Effector CD8-positive, alpha-beta T cell (primary cell): ENCODE measurements around the gene ZNF593.

ENCODE experiments used
- DNase-seq: peaks from one replicate; lab custom pipeline; 2025; lab: John Stamatoyannopoulos, UW

The ZNF593 gene

DNA sequence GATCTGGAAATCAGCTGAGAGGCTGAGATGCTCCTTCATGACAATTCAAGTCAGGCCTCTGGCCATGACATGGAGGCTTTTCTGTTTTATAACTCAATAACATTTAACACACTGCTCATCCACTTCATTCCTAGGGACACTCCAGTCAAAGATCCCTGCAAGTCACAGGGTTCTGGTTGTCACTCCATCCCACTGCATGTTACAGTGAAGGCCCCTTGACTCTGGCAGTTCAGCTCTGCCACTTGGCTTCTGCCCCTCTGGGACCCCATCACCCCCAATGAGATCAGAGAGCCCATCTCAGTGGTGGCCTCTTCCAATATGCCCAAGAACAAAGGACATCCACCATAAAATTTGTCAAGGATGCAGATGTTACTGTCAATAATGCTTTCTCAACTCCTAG, 20.8 kb upstream of the ZNF593 start:
- DNase-seq: no peak

GRCh38 chr1:26153966-26154532, 15.7 kb upstream of the ZNF593 start:
- no peak for DNase-seq

GRCh38 chr1:26154750-26155149, 15.0 kb upstream of the ZNF593 start:
- DNase-seq: no peak

DNA sequence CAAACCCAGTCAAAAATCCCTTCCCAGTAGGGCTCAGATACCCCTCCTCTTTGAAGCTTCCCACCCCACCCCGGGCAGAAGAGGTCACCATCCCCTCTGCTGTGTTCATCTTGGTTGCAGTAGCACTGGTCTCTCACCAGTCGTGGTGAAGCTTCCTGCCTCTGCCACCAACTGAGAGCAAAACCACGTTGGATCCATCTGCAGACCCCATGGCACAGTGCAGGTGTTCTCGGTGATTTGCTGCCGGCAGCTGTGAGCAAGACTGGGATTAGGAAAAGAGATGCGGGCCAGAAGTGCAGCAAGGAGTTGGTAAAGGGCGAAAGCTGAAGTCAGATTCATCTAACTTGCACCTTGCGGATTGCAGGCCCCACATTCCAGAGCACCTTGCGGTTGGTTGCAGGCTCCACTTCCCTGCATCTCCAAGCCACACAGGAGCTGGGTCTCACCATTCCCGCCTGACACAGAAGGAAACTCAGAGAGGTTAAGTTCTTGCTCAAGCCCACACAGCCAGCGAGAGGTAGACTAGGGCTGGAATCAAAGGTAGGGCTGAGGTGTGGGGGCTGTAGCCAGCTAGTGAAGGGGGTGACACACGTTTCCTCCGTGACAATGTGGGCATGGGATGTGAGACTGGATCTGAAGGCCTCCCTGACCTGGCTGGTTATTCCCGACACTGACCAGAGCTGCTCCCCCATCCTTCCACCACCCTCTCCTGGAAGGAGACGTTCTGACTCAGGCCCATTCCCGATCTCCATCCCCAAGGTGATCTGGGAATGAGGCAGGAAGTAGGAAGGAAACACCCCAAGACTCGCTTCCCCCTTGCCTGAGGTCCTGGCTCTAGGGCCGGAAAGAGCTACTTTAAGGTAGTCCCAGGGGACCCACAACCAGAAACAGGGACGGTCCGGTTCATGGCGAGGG, 14.1 kb upstream of the ZNF593 start:
- no peak for DNase-seq

DNA sequence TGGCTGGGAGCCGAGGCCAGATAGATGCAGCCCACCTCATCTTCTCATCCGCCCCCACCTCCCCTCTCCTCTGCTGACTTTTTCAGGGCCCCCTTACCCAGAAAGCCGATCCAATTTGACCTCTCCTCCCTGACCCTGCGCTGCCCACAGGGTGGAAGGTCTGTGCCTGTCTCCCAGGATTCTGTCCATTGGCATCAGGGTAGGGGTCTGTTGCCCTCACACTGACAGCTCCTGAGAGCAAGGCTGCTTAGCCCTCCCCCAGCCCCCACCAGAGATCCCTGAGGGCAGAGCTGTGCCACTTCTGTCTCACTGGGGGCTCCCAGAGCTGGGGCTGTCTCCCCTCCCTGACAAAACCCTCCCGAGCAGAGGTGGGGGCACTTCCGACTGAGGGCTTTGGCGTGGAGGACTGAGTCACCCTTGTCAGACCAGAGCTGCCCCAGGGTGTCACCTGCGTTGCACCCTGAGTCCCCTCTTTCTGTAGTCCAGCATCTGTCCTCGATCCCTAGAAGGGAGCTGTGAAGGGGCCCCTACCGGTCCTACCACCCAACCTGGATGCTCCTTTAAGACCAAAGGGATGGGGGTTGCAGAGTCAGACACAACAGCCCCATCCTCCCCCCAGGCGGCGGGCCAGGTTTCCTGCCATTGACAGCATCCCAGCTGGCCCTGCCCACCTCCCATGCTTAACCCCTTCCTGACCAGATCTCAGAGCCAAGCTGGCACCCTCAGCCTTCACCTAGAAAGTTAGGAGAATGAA, 13.2 kb upstream of the ZNF593 start:
- no peak for DNase-seq

DNA sequence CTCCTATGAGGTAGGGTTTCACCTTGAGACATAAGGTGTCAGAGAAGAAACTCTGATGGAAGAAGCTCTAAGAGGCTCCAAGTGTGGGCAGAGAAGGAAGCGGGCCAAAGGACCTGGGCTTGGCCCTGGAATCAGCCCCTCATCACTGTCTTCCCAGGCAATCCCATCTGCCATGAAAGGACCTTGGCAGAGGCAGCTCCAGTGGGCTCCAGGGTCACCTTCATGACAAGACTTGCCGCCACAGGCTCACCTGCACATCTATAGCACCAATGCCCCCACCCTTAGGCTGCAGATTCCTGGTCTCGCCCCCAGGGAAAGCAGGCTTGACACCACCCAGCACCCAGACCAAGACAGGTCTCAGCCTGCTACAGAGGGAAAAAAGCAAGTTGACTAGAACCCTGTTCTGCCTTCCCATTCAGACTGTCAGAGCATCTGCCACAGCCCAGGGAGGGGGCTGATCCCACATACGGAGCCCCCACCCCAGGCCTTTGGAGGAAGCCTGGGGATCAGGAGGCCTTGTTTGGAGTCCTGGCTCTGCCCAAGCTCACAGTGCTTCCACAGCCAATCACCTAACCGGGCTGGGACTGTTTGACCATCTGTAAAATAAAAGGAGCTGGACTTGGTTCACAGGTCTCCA, 11.3 kb upstream of the ZNF593 start:
- DNase-seq: no peak

- no peak for DNase-seq
These were observed 10.6 kb upstream of the ZNF593 start, which contains the start of gene FAM110D for GRCh38 chr1:26158908-26159742. Gene FAM110D, plus strand, starts transcription at chr1:26159079. Its CDS starts 2,213 bp downstream, at chr1:26161292.

GRCh38 chr1:26159743-26160039, 10.0 kb upstream of the ZNF593 start:
- no peak for DNase-seq

DNA sequence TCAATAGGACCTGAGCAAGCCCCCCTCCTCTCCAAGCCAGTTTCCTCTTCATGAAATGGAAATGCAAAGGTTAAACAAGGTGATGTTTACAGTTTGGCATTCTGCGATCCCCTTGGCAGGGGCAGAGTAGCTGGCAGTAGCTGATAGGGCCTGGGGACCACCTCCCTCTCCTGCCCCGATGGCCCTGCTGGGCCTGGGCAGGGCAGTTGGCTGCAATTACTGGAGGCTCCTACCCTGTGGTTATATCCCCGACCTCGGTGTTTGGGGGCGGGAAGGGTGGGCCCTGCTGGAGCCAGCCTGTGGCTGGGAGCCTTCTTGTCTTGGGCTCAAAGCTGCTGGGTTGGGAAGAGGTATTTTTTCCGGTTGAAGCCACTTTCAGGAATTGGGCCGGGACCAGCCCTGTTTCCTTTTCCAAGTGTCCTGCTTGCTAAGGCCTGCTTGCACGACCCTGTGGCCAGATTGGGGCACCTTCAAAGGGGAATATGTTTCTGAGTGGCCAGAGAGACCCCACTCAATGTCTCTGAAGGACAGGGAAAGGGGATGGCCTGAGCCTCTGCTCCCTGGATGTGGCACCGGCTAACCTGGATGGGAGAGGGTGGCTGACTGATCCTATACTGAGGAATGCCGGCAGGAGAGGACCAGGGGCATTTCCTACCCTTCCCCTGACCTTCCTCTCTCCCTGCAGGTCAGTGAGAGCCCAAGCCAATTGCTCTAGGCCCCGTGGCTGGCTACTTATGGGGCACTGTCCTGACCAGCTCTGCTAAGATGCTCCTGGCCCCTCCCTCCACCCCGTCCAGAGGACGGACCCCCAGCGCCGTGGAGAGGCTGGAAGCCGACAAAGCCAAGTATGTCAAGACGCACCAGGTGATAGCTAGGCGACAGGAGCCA, 8.9 kb upstream of the ZNF593 start:
- no peak for DNase-seq

DNA sequence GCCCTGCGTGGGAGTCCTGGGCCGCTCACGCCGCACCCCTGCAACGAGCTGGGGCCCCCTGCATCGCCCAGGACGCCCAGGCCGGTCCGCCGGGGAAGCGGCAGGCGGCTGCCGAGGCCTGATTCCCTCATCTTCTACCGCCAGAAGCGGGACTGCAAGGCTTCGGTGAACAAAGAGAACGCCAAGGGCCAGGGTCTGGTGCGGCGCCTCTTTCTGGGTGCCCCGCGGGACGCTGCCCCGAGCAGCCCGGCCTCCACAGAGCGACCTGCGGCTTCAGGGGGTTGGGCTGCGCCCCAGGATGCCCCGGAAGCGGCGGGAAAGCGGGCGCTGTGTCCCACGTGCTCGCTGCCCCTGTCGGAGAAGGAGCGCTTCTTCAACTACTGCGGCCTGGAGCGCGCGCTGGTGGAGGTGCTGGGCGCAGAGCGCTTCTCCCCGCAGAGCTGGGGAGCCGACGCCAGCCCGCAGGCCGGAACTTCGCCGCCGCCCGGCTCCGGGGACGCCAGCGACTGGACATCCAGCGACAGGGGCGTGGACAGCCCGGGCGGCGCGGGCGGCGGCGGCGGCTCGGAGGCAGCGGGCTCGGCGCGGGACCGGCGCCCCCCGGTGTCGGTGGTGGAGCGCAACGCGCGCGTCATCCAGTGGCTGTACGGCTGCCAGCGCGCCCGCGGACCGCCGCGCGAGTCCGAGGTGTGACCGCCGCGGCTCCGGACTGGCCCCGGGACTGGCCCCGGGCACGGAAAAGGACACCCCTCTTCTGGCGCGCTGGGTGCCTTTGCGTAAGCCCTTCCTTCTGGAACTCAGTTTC, 8.1 kb upstream of the ZNF593 start:
- no peak for DNase-seq

- no peak for DNase-seq
These were observed 7.4 kb upstream of the ZNF593 start for GRCh38 chr1:26162220-26162709.

- no peak for DNase-seq
These were observed 6.0 kb upstream of the ZNF593 start for GRCh38 chr1:26163684-26164035.

DNA sequence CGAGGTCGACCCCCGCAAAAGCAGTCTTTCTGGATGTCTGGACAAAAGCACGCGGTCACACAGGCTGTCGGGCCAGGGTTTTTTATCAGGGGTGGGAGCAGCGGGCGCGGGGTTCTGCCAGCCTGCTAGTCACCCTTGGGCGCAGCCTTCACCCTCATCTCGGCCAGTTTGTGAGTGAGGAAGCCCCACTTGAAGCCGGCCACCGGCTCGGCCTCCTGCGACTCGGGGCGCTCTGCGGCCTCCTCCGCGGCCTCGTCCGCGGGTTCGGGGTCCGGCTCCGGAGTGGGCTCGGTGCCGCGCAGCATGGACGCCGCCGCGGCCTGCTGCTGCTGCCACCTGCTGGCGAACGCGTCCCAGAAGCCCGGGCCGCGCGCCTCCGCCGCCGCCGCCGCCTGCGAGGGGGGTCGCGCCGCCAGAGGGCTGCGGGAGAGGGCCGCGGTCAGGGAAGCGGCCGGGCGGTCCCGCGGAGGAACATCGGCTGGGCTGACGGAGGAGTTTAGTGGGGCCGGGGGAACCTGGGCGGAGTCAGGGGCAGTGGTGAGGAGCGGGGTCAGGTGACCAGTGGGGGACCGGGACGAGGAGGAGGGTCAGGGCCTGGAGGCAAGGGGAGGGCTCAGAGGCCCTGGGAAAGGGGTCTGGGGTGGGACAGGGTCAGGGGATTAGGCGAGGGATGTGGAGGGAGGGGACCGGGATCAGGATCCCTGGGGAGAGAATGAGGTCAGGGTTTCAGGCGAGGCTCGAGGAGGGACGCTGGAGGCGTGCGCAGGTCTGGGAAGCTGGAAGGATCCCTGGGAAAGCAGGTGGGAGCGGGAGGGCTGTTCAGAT, 5.5 kb upstream of the ZNF593 start:
- DNase-seq: peak; percentile 19

- DNase-seq: no peak
These were observed 4.6 kb upstream of the ZNF593 start for GRCh38 chr1:26164861-26165842.

GRCh38 chr1:26166719-26167281, 2.9 kb upstream of the ZNF593 start:
- DNase-seq: no peak

GRCh38 chr1:26168410-26169197, 1.1 kb upstream of the ZNF593 start, which contains the start of gene C1orf232:
Gene C1orf232, minus strand, starts transcription at chr1:26168963. Its CDS starts 464 bp downstream, at chr1:26168499.
- DNase-seq: no peak
